Measurements from ENCODE around the gene CDKL5. TPM values are rescaled to one million over a fixed set of nuclear protein-coding genes. Genes with fewer than 3 reads are reported as not detected.
"Not testable (repeated sequence)": the region's sequence is repeated elsewhere in the genome, so short reads cannot be mapped to it uniquely, and the experiment has no call there.

CDKL5 gene
- polyA plus RNA-seq, 4 donors: 0.22 to 3.3 (median 0.52) TPM

DNA sequence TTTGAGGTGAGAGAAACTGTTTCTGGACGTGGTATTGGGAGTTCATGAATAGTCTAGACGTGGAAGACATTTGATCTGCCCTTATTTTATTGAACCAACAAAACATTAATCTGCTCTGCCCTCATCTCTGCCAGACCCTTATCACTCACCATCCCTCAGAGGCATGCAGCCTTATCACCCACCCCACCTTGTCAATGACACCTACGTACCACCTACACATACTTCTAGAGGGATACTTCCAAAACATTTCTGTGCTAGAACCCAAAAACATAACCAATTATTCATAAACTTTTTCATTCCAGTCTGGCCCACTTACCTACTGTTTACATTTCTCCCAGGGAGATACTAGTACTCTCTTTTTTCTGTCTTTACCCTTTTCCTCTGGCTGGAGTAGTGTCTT lies 141.3 kb downstream of the CDKL5 start:
- WGBS, 3 donors: 53 to 84% (median 68%) methylated on average over 3 of the region's 3 CpGs
- FAIRE-seq (no peak), DNase-seq (no peak)
- H3K4me1 ChIP-seq (ENCODE audit: control insufficient read depth in 3 of 3, insufficient read depth in 2 of 3, low read depth in 1 of 3, low read length in 2 of 3): no peaks in the 10 kb centered on the region
- H3K4me3 ChIP-seq (ENCODE audit: low read depth in 1 of 3, low read length in 3 of 3): no peak overlapping the region
- H3K36me3 ChIP-seq (ENCODE audit: control insufficient read depth in 3 of 3, insufficient read depth in 2 of 3, low read depth in 1 of 3, low read length in 3 of 3): no peaks in the 10 kb centered on the region
- H3K27ac ChIP-seq (ENCODE audit: low read depth in 1 of 3, low read length in 2 of 3): no peak overlapping the region
- H3K27me3 ChIP-seq (ENCODE audit: control insufficient read depth in 3 of 3, insufficient read depth in 3 of 3, low read length in 3 of 3): no peaks in the 10 kb centered on the region
- no peaks in the 10 kb centered on the region for H3K9me3 ChIP-seq (ENCODE audit: control insufficient read depth in 2 of 2, insufficient read depth in 1 of 2, low read depth in 1 of 2, low read length in 1 of 2)

DNA sequence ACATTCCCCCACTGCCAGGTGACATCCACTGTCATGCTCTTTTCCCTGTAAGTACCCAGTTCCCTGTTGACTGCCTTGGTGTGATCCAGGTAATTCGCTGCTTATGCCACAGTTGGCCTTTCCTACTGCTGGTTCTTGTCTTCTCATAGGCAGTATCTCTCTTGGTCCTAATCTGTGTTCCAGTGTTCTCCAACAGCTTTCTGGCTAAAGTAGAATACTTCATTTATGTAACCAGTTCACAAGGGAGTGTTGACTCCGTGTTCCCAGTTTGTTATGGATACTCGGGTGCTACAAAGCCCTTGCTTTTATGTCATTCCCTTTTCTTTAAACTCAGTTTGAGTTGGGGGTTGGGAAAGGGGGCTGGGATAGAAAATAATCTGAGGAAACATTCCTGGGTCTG lies 148.1 kb downstream of the CDKL5 start:
- H3K9me3 ChIP-seq (ENCODE audit: control insufficient read depth in 2 of 2, insufficient read depth in 1 of 2, low read depth in 1 of 2, low read length in 1 of 2): no peaks in the 10 kb centered on the region
- H3K4me1 ChIP-seq (ENCODE audit: control insufficient read depth in 3 of 3, insufficient read depth in 2 of 3, low read depth in 1 of 3, low read length in 2 of 3): no peaks in the 10 kb centered on the region
- no peak for DNase-seq
- no peaks in the 10 kb centered on the region for H3K36me3 ChIP-seq (ENCODE audit: control insufficient read depth in 3 of 3, insufficient read depth in 2 of 3, low read depth in 1 of 3, low read length in 3 of 3)
- 83 to 90% (median 86%) methylated on average over 3 of the region's 3 CpGs for WGBS, 3 donors
- FAIRE-seq: no peak
- no peak overlapping the region for H3K4me3 ChIP-seq (ENCODE audit: low read depth in 1 of 3, low read length in 3 of 3)
- H3K27me3 ChIP-seq (ENCODE audit: control insufficient read depth in 3 of 3, insufficient read depth in 3 of 3, low read length in 3 of 3): no peaks in the 10 kb centered on the region
- H3K27ac ChIP-seq (ENCODE audit: low read depth in 1 of 3, low read length in 2 of 3): no peak overlapping the region

DNA sequence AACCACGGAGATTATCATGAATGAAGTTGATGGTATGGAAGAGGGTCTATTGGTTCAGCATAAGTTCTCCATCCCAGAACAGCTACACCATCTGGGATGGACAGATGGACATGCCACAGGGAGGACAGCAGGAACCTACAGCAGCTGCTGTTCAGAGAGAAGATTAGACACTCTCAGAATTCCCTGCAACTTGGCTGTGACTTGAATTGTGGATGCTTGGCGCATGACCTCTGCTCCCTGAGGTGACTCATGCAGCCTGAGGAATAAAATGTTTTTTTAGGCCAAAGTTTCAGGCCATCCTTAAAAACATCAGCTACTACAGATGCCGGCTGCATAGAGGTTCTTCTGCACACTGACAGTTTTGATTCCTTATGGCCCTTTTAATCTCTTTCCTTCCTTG lies 149.2 kb downstream of the CDKL5 start:
- 46 to 64% (median 49%) methylated on average over 3 of the region's 3 CpGs for WGBS, 3 donors
- no peaks in the 10 kb centered on the region for H3K36me3 ChIP-seq (ENCODE audit: control insufficient read depth in 3 of 3, insufficient read depth in 2 of 3, low read depth in 1 of 3, low read length in 3 of 3)
- H3K9me3 ChIP-seq (ENCODE audit: control insufficient read depth in 2 of 2, insufficient read depth in 1 of 2, low read depth in 1 of 2, low read length in 1 of 2): no peaks in the 10 kb centered on the region
- H3K27me3 ChIP-seq (ENCODE audit: control insufficient read depth in 3 of 3, insufficient read depth in 3 of 3, low read length in 3 of 3): no peaks in the 10 kb centered on the region
- FAIRE-seq (no peak), DNase-seq (peak in 1 of 2 donors; percentile 27)
- H3K4me1 ChIP-seq (ENCODE audit: control insufficient read depth in 3 of 3, insufficient read depth in 2 of 3, low read depth in 1 of 3, low read length in 2 of 3): no peaks in the 10 kb centered on the region
- no peak overlapping the region for H3K4me3 ChIP-seq (ENCODE audit: low read depth in 1 of 3, low read length in 3 of 3)
- H3K27ac ChIP-seq (ENCODE audit: low read depth in 1 of 3, low read length in 2 of 3): no peak overlapping the region

DNA sequence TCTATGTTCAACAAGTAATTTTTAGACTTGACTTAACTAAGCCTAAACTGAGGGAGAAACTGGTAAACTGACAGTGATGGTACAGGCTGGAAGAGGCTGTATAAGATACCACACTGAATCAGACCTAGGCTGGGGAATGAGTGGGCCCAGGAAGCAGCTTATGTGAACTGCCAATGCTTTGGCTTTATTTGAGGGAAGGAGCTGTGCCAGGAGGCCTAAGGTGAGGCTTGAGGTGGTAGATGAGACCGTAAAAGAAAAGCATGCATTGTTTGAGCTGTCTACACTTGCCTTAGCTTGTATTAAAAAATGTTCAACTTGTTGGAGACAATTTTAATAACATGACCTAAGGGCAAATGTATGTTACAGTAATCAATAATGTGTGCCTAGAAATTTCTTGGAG lies 150.3 kb downstream of the CDKL5 start:
- no peaks in the 10 kb centered on the region for H3K27me3 ChIP-seq (ENCODE audit: control insufficient read depth in 3 of 3, insufficient read depth in 3 of 3, low read length in 3 of 3)
- H3K4me3 ChIP-seq (ENCODE audit: low read depth in 1 of 3, low read length in 3 of 3): no peak overlapping the region
- H3K27ac ChIP-seq (ENCODE audit: low read depth in 1 of 3, low read length in 2 of 3): no peak overlapping the region
- DNase-seq (no peak), FAIRE-seq (no peak)
- 85 to 94% (median 86%) methylated on average over 1 of the region's 1 CpG for WGBS, 3 donors
- H3K36me3 ChIP-seq (ENCODE audit: control insufficient read depth in 3 of 3, insufficient read depth in 2 of 3, low read depth in 1 of 3, low read length in 3 of 3): no peaks in the 10 kb centered on the region
- H3K9me3 ChIP-seq (ENCODE audit: control insufficient read depth in 2 of 2, insufficient read depth in 1 of 2, low read depth in 1 of 2, low read length in 1 of 2): no peaks in the 10 kb centered on the region
- H3K4me1 ChIP-seq (ENCODE audit: control insufficient read depth in 3 of 3, insufficient read depth in 2 of 3, low read depth in 1 of 3, low read length in 2 of 3): no peaks in the 10 kb centered on the region

DNA sequence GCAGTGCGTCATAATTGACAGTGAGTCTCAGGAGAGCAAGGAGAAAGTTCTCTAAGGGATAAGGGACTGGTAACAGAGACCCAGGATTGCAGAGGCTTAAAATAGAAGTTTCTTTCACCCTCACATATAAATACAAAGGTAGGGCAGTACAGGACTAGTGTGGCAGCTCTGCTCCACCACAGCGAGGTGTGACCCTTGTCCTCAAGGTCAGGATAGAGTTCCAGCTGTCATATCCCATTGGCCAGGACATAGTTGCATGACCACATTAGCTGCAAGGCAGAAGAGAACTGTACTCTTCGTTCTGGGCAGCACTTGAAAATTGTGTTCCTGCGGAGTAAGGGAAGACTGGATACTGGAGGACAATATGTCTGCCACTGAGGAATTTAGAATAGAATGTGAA lies 152.0 kb downstream of the CDKL5 start:
- WGBS, 3 donors: 68 to 87% (median 72%) methylated on average over 4 of the region's 4 CpGs
- H3K27me3 ChIP-seq (ENCODE audit: control insufficient read depth in 3 of 3, insufficient read depth in 3 of 3, low read length in 3 of 3): no peaks in the 10 kb centered on the region
- H3K36me3 ChIP-seq (ENCODE audit: control insufficient read depth in 3 of 3, insufficient read depth in 2 of 3, low read depth in 1 of 3, low read length in 3 of 3): no peaks in the 10 kb centered on the region
- H3K4me1 ChIP-seq (ENCODE audit: control insufficient read depth in 3 of 3, insufficient read depth in 2 of 3, low read depth in 1 of 3, low read length in 2 of 3): no peaks in the 10 kb centered on the region
- no peaks in the 10 kb centered on the region for H3K9me3 ChIP-seq (ENCODE audit: control insufficient read depth in 2 of 2, insufficient read depth in 1 of 2, low read depth in 1 of 2, low read length in 1 of 2)
- DNase-seq: peak in 1 of 2 donors; percentile 8
- no peak overlapping the region for H3K4me3 ChIP-seq (ENCODE audit: low read depth in 1 of 3, low read length in 3 of 3)
- FAIRE-seq: no peak
- H3K27ac ChIP-seq (ENCODE audit: low read depth in 1 of 3, low read length in 2 of 3): no peak overlapping the region

DNA sequence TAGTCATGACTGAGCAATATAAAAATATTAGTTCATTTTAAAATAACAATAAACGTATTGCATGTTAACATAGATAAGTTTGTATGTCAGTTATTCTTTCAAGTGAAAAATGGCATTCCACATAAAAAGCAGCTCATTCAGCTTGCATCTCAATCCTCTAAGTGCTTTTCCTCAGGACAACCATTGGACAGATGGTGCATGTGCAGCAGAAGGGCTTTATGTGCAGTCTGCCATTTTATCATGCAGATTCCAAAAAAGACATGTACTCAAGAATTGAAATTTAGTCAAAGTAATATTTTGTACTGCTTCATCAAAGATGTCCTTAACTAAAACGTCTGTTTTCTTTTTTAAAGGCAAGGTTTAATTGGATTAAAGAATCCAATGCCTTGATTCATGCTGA lies 153.1 kb downstream of the CDKL5 start:
- no peaks in the 10 kb centered on the region for H3K4me1 ChIP-seq (ENCODE audit: control insufficient read depth in 3 of 3, insufficient read depth in 2 of 3, low read depth in 1 of 3, low read length in 2 of 3)
- H3K9me3 ChIP-seq (ENCODE audit: control insufficient read depth in 2 of 2, insufficient read depth in 1 of 2, low read depth in 1 of 2, low read length in 1 of 2): no peaks in the 10 kb centered on the region
- no peak for DNase-seq
- H3K36me3 ChIP-seq (ENCODE audit: control insufficient read depth in 3 of 3, insufficient read depth in 2 of 3, low read depth in 1 of 3, low read length in 3 of 3): no peaks in the 10 kb centered on the region
- H3K27ac ChIP-seq (ENCODE audit: low read depth in 1 of 3, low read length in 2 of 3): no peak overlapping the region
- H3K4me3 ChIP-seq (ENCODE audit: low read depth in 1 of 3, low read length in 3 of 3): no peak overlapping the region
- WGBS, 3 donors: 54 to 82% (median 79%) methylated on average over 2 of the region's 2 CpGs
- H3K27me3 ChIP-seq (ENCODE audit: control insufficient read depth in 3 of 3, insufficient read depth in 3 of 3, low read length in 3 of 3): no peaks in the 10 kb centered on the region
- no peak for FAIRE-seq

DNA sequence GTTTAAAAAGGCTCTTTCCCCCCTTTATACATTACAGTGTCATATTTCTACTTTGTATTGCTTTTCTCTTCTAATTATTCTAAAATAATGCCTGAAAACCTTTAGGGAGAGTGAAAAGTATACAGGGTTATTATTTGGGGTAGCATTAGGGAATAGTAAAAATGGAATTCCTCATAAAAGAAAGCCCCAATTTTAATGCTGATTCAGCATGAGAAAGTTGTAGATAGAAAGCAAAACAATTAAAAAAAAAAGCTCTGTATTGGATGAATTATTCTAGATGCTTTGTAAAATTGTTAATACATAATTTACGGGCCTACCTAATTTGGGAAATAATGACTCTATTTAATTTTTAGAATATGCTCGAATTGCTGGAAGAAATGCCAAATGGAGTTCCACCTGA lies 154.1 kb downstream of the CDKL5 start:
- Histone ChIP-seq H3K27me3 (ENCODE audit: control insufficient read depth in 3 of 3, insufficient read depth in 3 of 3, low read length in 3 of 3) (no peaks in the 10 kb centered on the region), H3K9me3 (ENCODE audit: control insufficient read depth in 2 of 2, insufficient read depth in 1 of 2, low read depth in 1 of 2, low read length in 1 of 2) (no peaks in the 10 kb centered on the region), H3K4me3 (ENCODE audit: low read depth in 1 of 3, low read length in 3 of 3) (no peak overlapping the region), H3K4me1 (ENCODE audit: control insufficient read depth in 3 of 3, insufficient read depth in 2 of 3, low read depth in 1 of 3, low read length in 2 of 3) (no peaks in the 10 kb centered on the region), H3K36me3 (ENCODE audit: control insufficient read depth in 3 of 3, insufficient read depth in 2 of 3, low read depth in 1 of 3, low read length in 3 of 3) (no peaks in the 10 kb centered on the region), H3K27ac (ENCODE audit: low read depth in 1 of 3, low read length in 2 of 3) (no peak overlapping the region)
- FAIRE-seq (no peak), DNase-seq (no peak)
- WGBS, 3 donors: 69 to 94% (median 89%) methylated on average over 2 of the region's 2 CpGs

DNA sequence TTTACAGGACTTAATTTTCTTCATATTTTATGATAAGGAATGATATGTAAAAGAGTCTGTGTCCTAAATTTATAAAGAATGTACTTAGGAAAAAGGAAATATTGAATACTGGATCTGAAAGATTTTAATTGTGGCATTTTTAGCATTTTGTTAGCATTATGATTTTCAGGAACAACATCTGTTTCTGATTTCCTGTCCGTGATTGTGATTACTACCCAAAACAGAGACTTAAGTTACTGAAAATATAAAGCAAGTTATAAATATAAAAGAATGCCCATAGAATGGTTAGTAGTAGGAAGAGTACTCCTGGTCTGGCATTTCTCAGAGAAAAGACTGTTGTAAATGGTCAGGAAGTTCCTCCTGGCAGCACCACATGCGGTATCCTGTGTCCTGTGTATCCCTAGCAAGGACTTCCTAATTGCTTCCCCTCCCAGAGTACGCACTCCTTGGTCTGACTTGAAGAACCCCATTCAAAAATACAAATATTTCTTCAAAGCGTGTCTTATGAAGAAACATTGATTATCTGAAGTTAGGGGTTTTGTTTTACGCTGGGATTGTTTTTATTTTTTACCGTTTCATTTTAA lies 157.6 kb downstream of the CDKL5 start:
- no peak overlapping the region for H3K27ac ChIP-seq (ENCODE audit: low read depth in 1 of 3, low read length in 2 of 3)
- no peak for FAIRE-seq
- H3K4me3 ChIP-seq (ENCODE audit: low read depth in 1 of 3, low read length in 3 of 3): no peak overlapping the region

DNA sequence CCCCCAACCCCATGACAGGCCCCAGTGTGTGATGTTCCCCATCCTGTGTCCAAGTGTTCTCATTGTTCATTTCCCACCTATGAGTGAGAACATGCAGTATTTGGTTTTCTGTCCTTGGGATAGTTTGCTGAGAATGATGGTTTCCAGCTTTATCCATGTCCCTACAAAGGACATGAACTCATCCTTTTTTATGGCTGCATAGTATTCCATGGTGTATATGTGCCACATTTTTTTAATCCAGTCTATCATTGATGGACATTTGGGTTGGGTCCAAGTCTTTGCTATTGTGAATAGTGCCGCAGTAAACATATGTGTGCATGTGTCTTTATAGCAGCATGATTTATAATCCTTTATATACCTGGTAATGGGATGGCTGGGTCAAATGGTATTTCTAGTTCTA lies 163.9 kb downstream of the CDKL5 start:
- 84 to 94% (median 87%) methylated on average over 1 of the region's 1 CpG for WGBS, 3 donors
- H3K27me3 ChIP-seq (ENCODE audit: control insufficient read depth in 3 of 3, insufficient read depth in 3 of 3, low read length in 3 of 3); H3K36me3 ChIP-seq (ENCODE audit: control insufficient read depth in 3 of 3, insufficient read depth in 2 of 3, low read depth in 1 of 3, low read length in 3 of 3); DNase-seq; H3K27ac ChIP-seq (ENCODE audit: low read depth in 1 of 3, low read length in 2 of 3); H3K4me1 ChIP-seq (ENCODE audit: control insufficient read depth in 3 of 3, insufficient read depth in 2 of 3, low read depth in 1 of 3, low read length in 2 of 3); H3K9me3 ChIP-seq (ENCODE audit: control insufficient read depth in 2 of 2, insufficient read depth in 1 of 2, low read depth in 1 of 2, low read length in 1 of 2); H3K4me3 ChIP-seq (ENCODE audit: low read depth in 1 of 3, low read length in 3 of 3); FAIRE-seq: not testable (repeated sequence)

More for the DNA sequence above, 157.6 kb downstream of the CDKL5 start:
- H3K9me3 ChIP-seq (ENCODE audit: control insufficient read depth in 2 of 2, insufficient read depth in 1 of 2, low read depth in 1 of 2, low read length in 1 of 2): no peaks in the 10 kb centered on the region
- 80 to 90% (median 88%) methylated on average over 6 of the region's 6 CpGs for WGBS, 3 donors
- DNase-seq: no peak
- no peaks in the 10 kb centered on the region for H3K36me3 ChIP-seq (ENCODE audit: control insufficient read depth in 3 of 3, insufficient read depth in 2 of 3, low read depth in 1 of 3, low read length in 3 of 3)
- no peaks in the 10 kb centered on the region for H3K4me1 ChIP-seq (ENCODE audit: control insufficient read depth in 3 of 3, insufficient read depth in 2 of 3, low read depth in 1 of 3, low read length in 2 of 3)
- no peaks in the 10 kb centered on the region for H3K27me3 ChIP-seq (ENCODE audit: control insufficient read depth in 3 of 3, insufficient read depth in 3 of 3, low read length in 3 of 3)
